HEK293 (cell line): Measurements from ENCODE around the gene ACSF2.

ENCODE experiments used
- GLIS1 ChIP-seq: fragments of 450-650 bp; formaldehyde crosslinking; IDR thresholded peaks from 2 replicates; pipeline ENCODE4 v1.5.1; 2016; ENCODE audit warnings: missing biosample characterization, missing genetic modification characterization
- HOXD13 ChIP-seq: sonication (generic); formaldehyde crosslinking; IDR thresholded peaks from 2 replicates; pipeline ENCODE4 v1.8.0; 2022; ENCODE audit warnings: missing genetic modification reagents, borderline replicate concordance
- KLF8 ChIP-seq: fragments of 450-650 bp; formaldehyde crosslinking; IDR thresholded peaks from 2 replicates; pipeline ENCODE4 v1.5.1; 2016; ENCODE audit warnings: missing biosample characterization, missing genetic modification characterization
- PRDM4 ChIP-seq: fragments of 450-650 bp; formaldehyde crosslinking; IDR thresholded peaks from 2 replicates; pipeline ENCODE4 v1.5.1; 2017; ENCODE audit warnings: missing biosample characterization, missing genetic modification characterization
- RBAK ChIP-seq: fragments of 450-650 bp; formaldehyde crosslinking; IDR thresholded peaks from 2 replicates; pipeline ENCODE4 v1.5.1; 2016; ENCODE audit warnings: missing biosample characterization, missing genetic modification characterization
- SCRT2 ChIP-seq: fragments of 450-650 bp; formaldehyde crosslinking; IDR thresholded peaks from 2 replicates; pipeline ENCODE4 v1.5.1; 2016; ENCODE audit warnings: missing biosample characterization, missing genetic modification characterization
- SP3 ChIP-seq: fragments of 450-650 bp; formaldehyde crosslinking; IDR thresholded peaks from 2 replicates; pipeline ENCODE4 v1.5.1; 2016; ENCODE audit warnings: missing biosample characterization, missing genetic modification characterization
- YY1 ChIP-seq: fragments of 450-650 bp; formaldehyde crosslinking; IDR thresholded peaks from 2 replicates; pipeline ENCODE4 v1.5.1; 2018; ENCODE audit warnings: missing biosample characterization, missing genetic modification characterization
- ZBTB20 ChIP-seq: fragments of 450-650 bp; formaldehyde crosslinking; IDR thresholded peaks from 2 replicates; pipeline ENCODE4 v1.5.1; 2016; ENCODE audit warnings: missing biosample characterization, missing genetic modification characterization
- ZBTB26 ChIP-seq: fragments of 450-650 bp; formaldehyde crosslinking; optimal IDR thresholded peaks from 2 replicates; pipeline ENCODE3; 2016; ENCODE audit warnings: missing biosample characterization, mild to moderate bottlenecking, missing genetic modification characterization
- ZBTB48 ChIP-seq: fragments of 450-650 bp; formaldehyde crosslinking; IDR thresholded peaks from 2 replicates; pipeline ENCODE4 v1.5.1; 2016; ENCODE audit warnings: missing biosample characterization, missing genetic modification characterization
- ZBTB6 ChIP-seq: fragments of 450-650 bp; formaldehyde crosslinking; IDR thresholded peaks from 2 replicates; pipeline ENCODE4 v1.5.1; 2017; ENCODE audit warnings: missing biosample characterization, missing genetic modification characterization
- ZNF121 ChIP-seq: fragments of 450-650 bp; formaldehyde crosslinking; IDR thresholded peaks from 2 replicates; pipeline ENCODE4 v1.5.1; 2016; ENCODE audit warnings: missing biosample characterization, missing genetic modification characterization
- ZNF140 ChIP-seq: fragments of 450-650 bp; formaldehyde crosslinking; IDR thresholded peaks from 2 replicates; pipeline ENCODE4 v1.5.1; 2016; ENCODE audit warnings: missing biosample characterization, missing genetic modification characterization
- ZNF174 ChIP-seq: fragments of 450-650 bp; formaldehyde crosslinking; IDR thresholded peaks from 2 replicates; pipeline ENCODE4 v1.5.0; 2017; ENCODE audit warnings: missing biosample characterization, mild to moderate bottlenecking, missing genetic modification characterization
- ZNF211 ChIP-seq: fragments of 450-650 bp; formaldehyde crosslinking; IDR thresholded peaks from 2 replicates; pipeline ENCODE4 v1.5.1; 2016; ENCODE audit warnings: low read depth, missing biosample characterization, missing genetic modification characterization
- ZNF23 ChIP-seq: fragments of 450-650 bp; formaldehyde crosslinking; IDR thresholded peaks from 2 replicates; pipeline ENCODE4 v1.5.1; 2016; ENCODE audit warnings: missing biosample characterization, missing genetic modification characterization, borderline replicate concordance
- ZNF239 ChIP-seq: fragments of 450-650 bp; formaldehyde crosslinking; IDR thresholded peaks from 2 replicates; pipeline ENCODE4 v1.5.1; 2016; ENCODE audit warnings: missing biosample characterization, missing genetic modification characterization
- ZNF280D ChIP-seq: fragments of 450-650 bp; formaldehyde crosslinking; IDR thresholded peaks from 2 replicates; pipeline ENCODE4 v1.5.1; 2016; ENCODE audit warnings: missing biosample characterization, missing genetic modification characterization
- ZNF302 ChIP-seq: fragments of 450-650 bp; formaldehyde crosslinking; IDR thresholded peaks from 2 replicates; pipeline ENCODE4 v1.5.1; 2016; ENCODE audit warnings: missing biosample characterization, missing genetic modification characterization, low read depth
- ZNF335 ChIP-seq: fragments of 450-650 bp; formaldehyde crosslinking; conservative IDR thresholded peaks from 2 replicates; pipeline ENCODE4 v1.5.1; 2016; ENCODE audit warnings: missing biosample characterization, missing genetic modification characterization
- ZNF510 ChIP-seq: fragments of 450-650 bp; formaldehyde crosslinking; IDR thresholded peaks from 2 replicates; pipeline ENCODE4 v1.5.1; 2018; ENCODE audit warnings: mild to moderate bottlenecking, missing genetic modification characterization, missing biosample characterization; ENCODE audit not compliant: insufficient replicate concordance
- ZNF560 ChIP-seq: fragments of 450-650 bp; formaldehyde crosslinking; IDR thresholded peaks from 2 replicates; pipeline ENCODE4 v1.5.1; 2017; ENCODE audit warnings: missing biosample characterization, missing genetic modification characterization, borderline replicate concordance
- ZNF658 ChIP-seq: fragments of 450-650 bp; formaldehyde crosslinking; IDR thresholded peaks from 2 replicates; pipeline ENCODE4; 2016; ENCODE audit warnings: missing biosample characterization, missing genetic modification characterization
- ZNF792 ChIP-seq: fragments of 450-650 bp; formaldehyde crosslinking; IDR thresholded peaks from 2 replicates; pipeline ENCODE4 v1.5.1; 2016; ENCODE audit warnings: missing biosample characterization, missing genetic modification characterization
- TF ChIP-seq, protein P1 (sequence below): fragments of 450-650 bp; formaldehyde crosslinking; IDR thresholded peaks from 2 replicates; pipeline ENCODE4 v1.5.1; 2016; ENCODE audit warnings: missing biosample characterization, missing genetic modification characterization
- TF ChIP-seq, protein P2 (sequence below): fragments of 450-650 bp; formaldehyde crosslinking; IDR thresholded peaks from 2 replicates; pipeline ENCODE4 v1.5.1; 2016; ENCODE audit warnings: missing biosample characterization, missing genetic modification characterization
- TF ChIP-seq, protein P3 (sequence below): fragments of 450-650 bp; formaldehyde crosslinking; IDR thresholded peaks from 2 replicates; pipeline ENCODE4 v1.5.1; 2016; ENCODE audit warnings: missing biosample characterization, missing genetic modification characterization

Gene ACSF2

DNA sequence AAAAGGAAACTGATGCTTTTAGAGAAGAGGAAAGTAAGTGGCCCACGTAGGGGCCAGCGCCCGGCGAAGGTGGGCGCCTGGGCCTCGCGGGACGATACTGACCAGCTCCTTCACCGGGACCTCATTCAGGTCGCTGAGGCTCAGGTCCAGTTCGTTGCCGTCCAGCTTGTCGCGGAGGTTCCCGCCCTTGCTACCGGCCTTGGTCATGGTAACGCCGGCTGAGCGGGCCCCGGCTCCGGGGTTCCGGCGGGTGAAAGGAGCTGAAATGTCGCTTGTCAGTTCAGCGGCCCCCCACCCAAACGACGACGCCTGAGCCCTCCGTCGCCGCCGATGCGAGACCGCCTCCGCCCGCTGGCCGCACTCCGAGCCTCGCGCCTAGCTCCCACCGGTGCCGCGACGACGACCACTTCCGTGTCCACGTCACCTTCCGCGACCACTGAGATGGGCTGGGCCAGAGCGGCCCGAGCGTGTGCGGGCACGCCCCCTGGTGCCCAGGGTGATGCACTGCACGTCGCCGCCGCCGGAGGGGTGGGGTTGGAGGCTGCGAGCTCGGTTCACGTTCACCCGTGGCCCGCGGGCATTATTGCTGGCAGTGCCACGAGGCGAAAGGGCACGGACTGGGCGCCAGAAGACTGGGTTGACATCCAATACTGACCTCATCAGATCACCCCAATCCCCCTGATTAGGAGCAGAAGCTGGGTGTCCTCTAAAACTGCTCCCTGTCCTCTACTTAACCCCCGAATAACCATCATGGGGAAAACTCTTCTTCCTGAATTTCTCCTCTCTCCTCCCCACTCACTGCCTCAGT lies 28.7 kb upstream of the ACSF2 start, which contains the start of gene LRRC59 (continued):
- TF ChIP-seq, protein P1, sequence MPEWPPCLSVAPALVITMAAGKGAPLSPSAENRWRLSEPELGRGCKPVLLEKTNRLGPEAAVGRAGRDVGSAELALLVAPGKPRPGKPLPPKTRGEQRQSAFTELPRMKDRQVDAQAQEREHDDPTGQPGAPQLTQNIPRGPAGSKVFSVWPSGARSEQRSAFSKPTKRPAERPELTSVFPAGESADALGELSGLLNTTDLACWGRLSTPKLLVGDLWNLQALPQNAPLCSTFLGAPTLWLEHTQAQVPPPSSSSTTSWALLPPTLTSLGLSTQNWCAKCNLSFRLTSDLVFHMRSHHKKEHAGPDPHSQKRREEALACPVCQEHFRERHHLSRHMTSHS (tag by site-specific recombination) = peak; percentile 63; the same call in 1 of the 2 replicates
- no peak for TF ChIP-seq ZNF140
- peak; percentile 50; the same call in 1 of the 2 replicates for TF ChIP-seq ZNF121
- peak; percentile 54; the same call in 1 of the 2 replicates for TF ChIP-seq PRDM4 (tag by site-specific recombination)
- peak; percentile 87 for TF ChIP-seq ZBTB26 (tag by site-specific recombination)
- peak; percentile 38; the same call in 1 of the 2 replicates for TF ChIP-seq ZNF560 (tag by site-specific recombination)
- peak; percentile 25; the same call in 1 of the 2 replicates for TF ChIP-seq ZBTB6 (tag by site-specific recombination)
- TF ChIP-seq ZNF211 = no peak
- TF ChIP-seq RBAK (tag by site-specific recombination) = no peak
- TF ChIP-seq, protein P2, sequence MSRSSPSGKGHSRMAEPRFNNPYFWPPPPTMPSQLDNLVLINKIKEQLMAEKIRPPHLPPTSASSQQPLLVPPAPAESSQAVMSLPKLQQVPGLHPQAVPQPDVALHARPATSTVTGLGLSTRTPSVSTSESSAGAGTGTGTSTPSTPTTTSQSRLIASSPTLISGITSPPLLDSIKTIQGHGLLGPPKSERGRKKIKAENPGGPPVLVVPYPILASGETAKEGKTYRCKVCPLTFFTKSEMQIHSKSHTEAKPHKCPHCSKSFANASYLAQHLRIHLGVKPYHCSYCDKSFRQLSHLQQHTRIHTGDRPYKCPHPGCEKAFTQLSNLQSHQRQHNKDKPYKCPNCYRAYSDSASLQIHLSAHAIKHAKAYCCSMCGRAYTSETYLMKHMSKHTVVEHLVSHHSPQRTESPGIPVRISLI = 0 out of 2 replicates have a peak, but pooled peaks have one; percentile 44
- TF ChIP-seq KLF8 (tag by site-specific recombination) = peak; percentile 93
- peak; percentile 74; the same call in 1 of the 2 replicates for TF ChIP-seq ZBTB20 (tag by site-specific recombination)
- peak; percentile 51; the same call in 1 of the 2 replicates for TF ChIP-seq GLIS1 (tag by site-specific recombination)
- TF ChIP-seq ZNF792 (tag by site-specific recombination) = no peak; the same call in 1 of the 2 replicates
- TF ChIP-seq ZNF302 = peak; percentile 17; the same call in 1 of the 2 replicates
- TF ChIP-seq ZBTB48 = 0 out of 2 replicates have a peak, but pooled peaks have one; percentile 18
- TF ChIP-seq SP3 = peak; percentile 79
- no peak for TF ChIP-seq ZNF510 (tag by site-specific recombination)
- no peak for TF ChIP-seq ZNF23
- no peak for TF ChIP-seq ZNF174 (tag by site-specific recombination)
- peak; percentile 76 for TF ChIP-seq YY1
- peak; percentile 90 for TF ChIP-seq ZNF239
- peak; percentile 60 for TF ChIP-seq ZNF335 (tag by site-specific recombination)
- TF ChIP-seq SCRT2 (tag by site-specific recombination) = peak; percentile 61
- no peak for TF ChIP-seq ZNF280D (tag by site-specific recombination)
- TF ChIP-seq ZNF658 = peak; percentile 66
- TF ChIP-seq HOXD13 = peak; percentile 68
- TF ChIP-seq, protein P3, sequence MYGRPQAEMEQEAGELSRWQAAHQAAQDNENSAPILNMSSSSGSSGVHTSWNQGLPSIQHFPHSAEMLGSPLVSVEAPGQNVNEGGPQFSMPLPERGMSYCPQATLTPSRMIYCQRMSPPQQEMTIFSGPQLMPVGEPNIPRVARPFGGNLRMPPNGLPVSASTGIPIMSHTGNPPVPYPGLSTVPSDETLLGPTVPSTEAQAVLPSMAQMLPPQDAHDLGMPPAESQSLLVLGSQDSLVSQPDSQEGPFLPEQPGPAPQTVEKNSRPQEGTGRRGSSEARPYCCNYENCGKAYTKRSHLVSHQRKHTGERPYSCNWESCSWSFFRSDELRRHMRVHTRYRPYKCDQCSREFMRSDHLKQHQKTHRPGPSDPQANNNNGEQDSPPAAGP (tag by site-specific recombination) = peak; percentile 98
